ENCODE measurements around the gene AJM1.
"Not testable (repeated sequence)": the region's sequence is repeated elsewhere in the genome, so short reads cannot be mapped to it uniquely, and the experiment has no call there.

The AJM1 gene

GRCh38 chr9:136831720-136832104 lies 10.6 kb upstream of the AJM1 start:
- no peak for DNase-seq

GRCh38 chr9:136832581-136832980 lies 9.7 kb upstream of the AJM1 start:
- DNase-seq: no peak

- DNase-seq: not testable (repeated sequence)
These were observed 8.8 kb upstream of the AJM1 start for GRCh38 chr9:136833381-136834048.

GRCh38 chr9:136835162-136835931 lies 6.9 kb upstream of the AJM1 start:
- DNase-seq: no peak

GRCh38 chr9:136835932-136836904 lies 6.1 kb upstream of the AJM1 start:
- DNase-seq: no peak

GRCh38 chr9:136837146-136837855 lies 5.0 kb upstream of the AJM1 start:
- no peak for DNase-seq

- not testable (repeated sequence) for DNase-seq
These were observed 4.4 kb upstream of the AJM1 start for GRCh38 chr9:136837856-136838277.

- DNase-seq: no peak
These were observed 3.7 kb upstream of the AJM1 start for GRCh38 chr9:136838314-136839228.

GRCh38 chr9:136839229-136840139 lies 2.8 kb upstream of the AJM1 start:
- DNase-seq: no peak

GRCh38 chr9:136840140-136840876 lies 2.0 kb upstream of the AJM1 start:
- DNase-seq: no peak

- DNase-seq: no peak
These were observed 1.2 kb upstream of the AJM1 start for GRCh38 chr9:136840877-136841645.

- DNase-seq: not testable (repeated sequence)
These were observed 465 bp upstream of the AJM1 start for GRCh38 chr9:136841646-136842379.

- not testable (repeated sequence) for DNase-seq
These were observed 1.0 kb downstream of the AJM1 start for GRCh38 chr9:136843159-136843800.

GRCh38 chr9:136843801-136844740 lies 1.8 kb downstream of the AJM1 start:
- not testable (repeated sequence) for DNase-seq

GRCh38 chr9:136844761-136845464 lies 2.6 kb downstream of the AJM1 start:
- no peak for DNase-seq
